AG08396 (cell line): ENCODE data around the gene SELP.
A peak's percentile ranks its signal among the peaks of the same experiment; 100 is the strongest.

Source experiments
- DNase-seq: peaks from one replicate; pipeline ENCODE4 v3.0.0; 2012; ENCODE audit warnings: low spot score, mixed read lengths

Gene SELP

DNA sequence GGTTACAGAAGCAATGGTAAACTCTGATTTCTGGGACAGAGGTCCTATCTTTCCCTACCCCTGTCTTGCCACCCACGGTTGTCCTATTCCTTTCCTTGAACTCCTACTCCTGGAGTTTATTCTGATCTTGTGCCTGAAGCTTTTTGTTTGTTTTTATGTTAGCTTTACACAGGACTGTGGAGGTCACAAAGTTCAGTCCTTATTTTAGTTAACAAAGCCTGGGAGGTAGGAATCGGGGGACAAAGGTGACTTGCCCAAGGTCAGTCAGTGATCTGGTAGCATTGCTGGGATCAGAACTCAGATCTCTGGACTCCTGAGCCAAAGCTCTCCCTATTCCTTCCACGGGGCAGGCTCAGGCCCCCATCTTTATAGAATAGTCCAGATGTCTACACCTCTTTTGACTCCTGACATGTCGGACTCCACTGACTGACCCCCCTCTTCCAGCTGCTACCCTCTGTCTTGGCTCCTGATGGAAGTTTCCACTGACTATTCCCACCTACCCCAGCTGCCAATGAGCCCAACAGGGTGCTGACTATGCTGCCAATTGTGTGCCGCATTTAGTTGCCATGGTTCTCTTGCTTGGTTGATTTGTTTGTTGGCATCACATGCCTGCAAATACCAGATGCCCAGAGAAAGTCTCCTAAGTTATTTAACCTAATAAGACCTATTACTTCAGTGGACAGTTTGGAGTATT, 53.5 kb downstream of the SELP start:
- no peak for DNase-seq

DNA sequence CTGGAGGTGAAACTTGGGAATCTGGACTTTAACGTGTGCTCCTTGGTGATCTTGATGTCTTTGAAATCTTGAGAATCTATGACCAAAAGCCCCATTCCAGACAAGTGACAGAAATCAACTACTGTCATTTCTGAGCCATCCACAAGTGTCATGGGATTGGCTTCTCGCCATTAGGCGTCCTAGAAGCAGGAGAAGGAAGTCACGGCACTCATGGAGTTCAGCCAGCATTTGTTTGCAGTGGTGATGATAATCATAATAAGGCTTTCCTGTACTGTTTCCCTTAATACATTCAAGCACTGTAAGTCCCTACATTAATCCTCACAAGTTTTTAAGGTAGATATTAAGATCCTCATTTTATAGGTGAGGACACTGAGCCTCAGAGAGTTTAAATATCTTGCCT, 55.6 kb downstream of the SELP start:
- no peak for DNase-seq

DNA sequence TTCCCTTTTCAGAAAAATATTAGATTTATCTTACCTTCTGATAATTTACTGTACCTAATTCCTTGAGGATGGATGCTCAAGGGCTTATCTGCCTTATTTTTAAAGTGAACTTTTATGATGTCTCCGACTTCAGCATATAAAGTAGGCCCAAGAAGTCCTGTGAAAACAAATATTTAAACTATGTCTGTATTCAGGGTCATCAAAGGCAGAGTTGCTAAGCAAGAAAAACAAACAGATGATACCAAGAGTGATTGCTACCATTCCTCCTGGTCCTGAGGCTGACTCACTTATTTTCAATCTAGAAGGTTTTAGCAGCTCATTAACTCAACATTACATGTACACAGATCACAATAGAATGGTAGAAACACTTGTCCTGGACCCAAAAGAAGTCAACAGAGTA, 57.7 kb downstream of the SELP start:
- DNase-seq: no peak

DNA sequence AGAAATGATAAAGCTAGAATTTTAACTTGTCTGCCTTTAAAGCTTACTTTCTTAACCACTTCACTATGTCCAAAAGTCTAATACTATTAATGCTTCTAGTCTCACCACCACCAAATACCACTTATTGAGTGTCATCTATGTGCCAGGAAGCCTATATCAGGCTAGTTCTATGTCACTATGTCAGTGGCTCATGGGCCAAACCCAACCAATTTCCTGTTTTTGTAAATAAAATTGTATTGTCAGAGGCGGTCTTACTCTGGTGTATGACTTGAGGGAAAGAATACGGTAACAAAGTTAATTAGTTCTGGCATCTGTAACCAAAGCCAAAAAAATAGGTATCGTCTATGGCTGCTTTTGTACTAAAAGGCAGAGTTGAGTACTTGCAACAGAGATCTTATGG, 58.5 kb downstream of the SELP start:
- no peak for DNase-seq

DNA sequence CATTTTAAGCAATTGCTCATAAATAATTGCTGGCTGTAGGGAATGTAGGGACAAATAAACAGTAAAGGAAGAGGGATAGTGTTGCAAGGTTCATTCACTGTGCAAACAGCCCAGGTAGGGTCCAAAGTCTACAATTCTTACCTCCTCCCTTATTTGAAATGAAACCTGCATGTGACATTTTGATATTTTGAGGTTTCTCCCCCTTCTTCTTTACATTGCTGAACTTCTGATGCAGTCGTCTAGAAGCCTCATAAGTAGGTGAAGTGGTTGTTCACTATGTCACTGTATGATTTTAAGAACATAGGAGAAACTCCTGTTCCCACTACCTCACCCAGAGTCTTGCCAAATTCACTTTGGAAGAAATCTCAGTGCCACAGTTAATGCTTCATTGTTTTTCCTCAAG, 59.8 kb downstream of the SELP start:
- DNase-seq: no peak

DNA sequence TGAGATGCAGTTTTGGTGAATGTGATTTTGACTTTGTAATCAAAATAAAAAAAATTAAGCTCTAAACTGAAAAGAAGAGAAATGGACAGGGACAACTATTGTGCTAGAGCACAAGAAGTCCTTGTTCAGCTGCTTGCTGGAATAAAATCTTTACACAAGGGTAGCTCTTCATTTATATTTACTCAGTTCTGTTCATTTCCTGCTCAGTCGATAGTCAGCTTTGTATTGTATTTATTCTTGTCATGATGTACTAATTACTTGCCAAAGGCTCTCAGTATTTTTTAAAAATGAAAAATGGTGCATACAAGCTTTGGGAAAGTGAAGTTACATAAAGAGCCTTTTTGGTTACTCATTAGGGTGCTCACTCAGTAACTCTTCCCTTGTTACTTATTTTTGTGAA, 61.4 kb downstream of the SELP start:
- no peak for DNase-seq

DNA sequence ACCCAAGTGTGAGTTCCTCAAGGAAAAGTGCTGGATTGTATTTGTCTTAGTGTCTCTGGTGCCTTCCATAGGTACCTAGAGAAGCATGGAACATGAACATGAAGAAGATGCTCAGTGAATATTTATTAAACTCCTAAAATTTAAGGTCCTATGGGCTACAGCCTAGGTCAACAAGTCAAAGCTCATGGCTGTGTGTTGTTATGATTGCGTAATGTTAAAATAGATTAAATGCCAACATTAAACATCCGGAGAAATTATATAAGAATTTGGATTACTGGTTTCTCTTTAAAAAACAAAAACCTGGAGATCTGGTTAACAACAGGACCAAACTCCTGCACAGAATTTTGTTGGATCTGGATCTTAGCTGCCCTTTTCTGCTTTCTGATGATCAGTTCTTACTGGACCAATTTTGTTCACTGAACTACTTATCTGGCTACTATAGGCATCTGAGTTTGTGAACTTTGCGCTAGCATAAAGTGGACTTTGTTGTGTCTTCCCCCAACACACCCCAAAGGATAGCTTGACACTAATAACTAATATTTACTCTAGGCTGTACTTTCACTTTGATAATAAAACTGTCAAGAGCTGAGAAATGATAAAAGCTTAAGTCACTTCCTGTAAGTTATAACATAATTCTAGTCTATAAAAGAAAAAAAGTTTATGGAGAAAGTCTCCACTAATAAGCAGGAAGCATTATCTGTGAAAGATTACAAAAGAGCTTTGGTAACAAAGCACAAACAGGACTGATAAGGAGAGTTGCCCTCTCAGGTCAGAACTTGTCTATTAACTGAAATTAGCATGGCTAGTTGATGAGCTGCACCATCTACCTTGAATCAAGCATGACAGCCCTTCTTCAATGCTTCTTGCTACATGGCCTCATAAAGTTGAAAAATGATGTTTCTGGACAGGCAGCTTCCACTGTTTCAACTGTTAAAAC, 64.3 kb downstream of the SELP start:
- no peak for DNase-seq

DNA sequence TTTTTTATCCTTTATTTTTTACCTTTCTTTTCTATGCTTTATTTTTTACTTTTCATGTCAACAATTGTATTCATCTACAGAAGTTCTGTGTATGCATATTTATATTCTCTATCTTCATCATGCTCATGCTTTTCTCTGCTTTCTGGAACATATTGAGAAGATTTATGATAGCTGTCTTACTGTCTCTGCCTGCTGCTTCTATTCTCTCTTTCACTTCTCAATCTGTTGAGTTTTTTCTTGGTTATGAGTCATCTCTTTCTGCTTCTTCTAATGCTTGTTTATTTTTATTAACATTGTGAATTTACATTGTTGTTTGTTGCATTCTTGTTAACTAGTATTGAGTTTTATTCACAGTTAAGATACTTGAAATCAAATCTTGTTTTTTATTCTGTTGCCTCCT, 66.3 kb downstream of the SELP start:
- DNase-seq: no peak

- DNase-seq: no peak
Observed at GRCh38 chr1:169563019-169563615, 66.8 kb downstream of the SELP start.

- no peak for DNase-seq
Observed at GRCh38 chr1:169561692-169562091, 68.2 kb downstream of the SELP start.

DNA sequence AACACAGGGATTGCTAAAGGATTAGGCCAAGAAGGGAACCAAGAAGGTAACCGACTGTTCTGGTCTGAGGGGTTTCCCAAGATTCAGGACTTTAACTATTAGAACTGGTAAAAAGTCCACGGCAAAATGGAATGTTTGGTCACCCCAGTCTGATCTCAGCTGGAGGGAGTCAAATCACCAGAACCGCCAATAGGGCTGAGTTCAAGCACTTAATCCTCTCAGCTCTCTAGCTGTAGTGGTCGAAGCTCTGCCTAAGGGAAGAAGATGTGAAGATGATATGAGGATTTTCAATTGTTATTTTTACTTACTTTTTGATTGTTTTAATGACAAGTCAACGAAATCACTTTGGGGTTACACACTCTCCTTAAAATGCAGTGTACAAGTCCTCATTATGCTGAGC, 72.8 kb downstream of the SELP start:
- DNase-seq: no peak

DNA sequence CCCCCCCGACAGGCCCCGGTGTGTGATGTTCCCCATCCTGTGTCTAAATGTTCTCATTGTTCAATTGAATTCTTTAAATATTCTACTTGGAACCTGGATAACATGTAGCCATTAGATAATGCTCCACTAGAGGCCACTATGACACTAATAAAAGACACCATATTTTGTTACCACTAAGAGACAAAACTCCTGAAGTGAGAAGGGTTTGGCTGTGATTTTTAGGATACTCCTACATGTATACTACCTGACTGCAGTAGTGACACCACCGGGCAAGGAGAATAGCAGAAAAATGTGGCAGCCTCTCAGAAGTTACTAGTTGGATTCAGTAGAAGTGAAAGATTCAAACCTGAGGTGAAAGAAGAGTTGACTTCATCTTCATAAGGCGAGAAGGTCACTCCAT, 79.6 kb downstream of the SELP start:
- peak; percentile 16 for DNase-seq

DNA sequence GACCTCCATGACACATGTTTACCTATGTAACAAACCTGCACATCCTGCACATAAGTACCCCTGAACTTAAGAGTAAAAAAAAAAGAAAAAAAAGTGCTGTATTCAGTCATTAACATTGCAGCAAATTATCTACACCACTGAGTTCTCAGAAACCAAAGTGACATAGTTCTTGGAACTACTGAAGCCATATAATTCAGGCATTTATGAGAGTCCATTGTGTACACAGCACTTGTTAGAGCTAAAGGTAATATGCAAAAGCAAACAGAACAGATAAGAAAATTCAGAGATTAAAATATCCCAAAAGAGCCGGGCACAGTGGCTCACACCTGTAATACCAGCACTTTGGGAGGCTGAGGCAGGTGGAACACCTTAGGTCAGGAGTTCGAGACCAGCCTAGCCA, 81.6 kb downstream of the SELP start:
- no peak for DNase-seq

DNA sequence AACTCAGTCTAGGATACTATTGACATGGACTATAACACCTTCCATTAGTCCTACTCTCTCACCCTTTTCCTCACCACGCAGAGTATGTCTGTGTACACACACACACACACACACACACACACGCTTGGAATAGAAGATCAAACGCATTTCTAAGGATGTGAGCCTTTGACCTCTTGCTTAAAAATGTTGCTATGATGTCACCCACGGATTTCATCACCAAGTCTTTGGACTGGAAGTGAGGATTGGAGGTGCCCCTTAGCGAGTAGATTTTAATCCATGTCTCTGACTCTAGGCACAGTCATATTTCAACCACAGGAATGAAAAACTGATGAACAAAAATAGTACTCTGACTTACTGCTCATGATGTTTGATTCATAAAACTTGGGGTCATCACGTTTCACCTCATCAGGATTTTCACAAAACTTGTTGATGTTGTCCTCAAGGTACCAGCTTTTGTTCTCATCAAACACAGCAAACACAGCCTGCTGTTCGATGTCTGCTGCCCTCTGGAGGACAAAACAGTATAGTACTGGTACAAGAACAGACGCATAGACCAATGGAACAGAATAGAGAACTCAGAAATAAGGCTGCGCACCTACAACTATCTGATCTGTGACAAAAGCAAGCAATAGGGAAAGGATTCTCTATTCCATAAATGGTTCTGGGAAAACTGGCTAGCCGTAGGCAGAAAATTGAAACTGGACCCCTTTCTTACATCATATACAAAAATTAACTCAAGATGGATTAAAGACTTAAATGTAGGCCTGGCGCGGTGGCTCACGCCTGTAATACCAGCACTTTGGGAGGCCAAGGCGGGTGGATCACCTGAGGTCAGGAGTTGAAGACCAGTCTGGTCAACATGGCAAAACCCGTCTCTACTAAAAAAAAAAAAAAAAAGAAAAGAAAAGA, 83.6 kb downstream of the SELP start:
- DNase-seq: peak; percentile 25

GRCh38 chr1:169545472-169545871, 84.5 kb downstream of the SELP start:
- no peak for DNase-seq

GRCh38 chr1:169538998-169539871, 90.7 kb downstream of the SELP start:
- peak; percentile 21 for DNase-seq
